WTC11 (cell line): ENCODE data around the gene HPSE2.

Source experiments
- AFF4 ChIP-seq: sonication (generic); formaldehyde crosslinking; IDR thresholded peaks from 2 replicates; pipeline ENCODE4 v1.8.1; 2023; ENCODE audit warnings: mild to moderate bottlenecking, missing genetic modification reagents, borderline replicate concordance
- ARID4B ChIP-seq: sonication (generic); formaldehyde crosslinking; IDR thresholded peaks from 2 replicates; pipeline ENCODE4 v1.8.0; 2023; ENCODE audit warnings: missing genetic modification reagents, mild to moderate bottlenecking, borderline replicate concordance
- ATF6 ChIP-seq: sonication (generic); formaldehyde crosslinking; IDR thresholded peaks from 2 replicates; pipeline ENCODE4 v1.8.1; 2023; ENCODE audit warnings: mild to moderate bottlenecking, missing genetic modification reagents
- CBFB ChIP-seq: sonication (generic); formaldehyde crosslinking; IDR thresholded peaks from 2 replicates; pipeline ENCODE4 v1.8.1; 2022; ENCODE audit warnings: mild to moderate bottlenecking, low read depth, missing genetic modification reagents
- CTCF ChIP-seq: fragments of 200-600 bp; IDR thresholded peaks from 2 replicates; pipeline ENCODE4 v1.8.0; 2022; ENCODE audit warnings: antibody characterized with exemption
- ELF4 ChIP-seq: sonication (generic); formaldehyde crosslinking; IDR thresholded peaks from 2 replicates; pipeline ENCODE4 v1.8.1; 2022; ENCODE audit warnings: low read depth, mild to moderate bottlenecking, moderate library complexity, missing genetic modification reagents
- ETV6 ChIP-seq: sonication (generic); formaldehyde crosslinking; IDR thresholded peaks from 2 replicates; pipeline ENCODE4 v1.8.1; 2022; ENCODE audit warnings: mild to moderate bottlenecking, missing genetic modification reagents
- JUN ChIP-seq: sonication (generic); formaldehyde crosslinking; IDR thresholded peaks from 2 replicates; pipeline ENCODE4 v1.8.0; 2023; ENCODE audit warnings: mild to moderate bottlenecking, missing genetic modification reagents
- NFE2L1 ChIP-seq: sonication (generic); formaldehyde crosslinking; IDR thresholded peaks from 2 replicates; pipeline ENCODE4 v1.8.1; 2023; ENCODE audit warnings: missing genetic modification reagents
- NR2C2 ChIP-seq: sonication (generic); formaldehyde crosslinking; IDR thresholded peaks from 2 replicates; pipeline ENCODE4 v1.8.0; 2022; ENCODE audit warnings: mild to moderate bottlenecking, missing genetic modification reagents
- TEAD4 ChIP-seq: sonication (generic); formaldehyde crosslinking; IDR thresholded peaks from 2 replicates; pipeline ENCODE4 v1.8.0; 2022; ENCODE audit warnings: mild to moderate bottlenecking, missing genetic modification reagents
- ZNF425 ChIP-seq: fragments of 250-450 bp; sonication (Bioruptor Pico); conservative IDR thresholded peaks from 2 replicates; pipeline ENCODE4 v1.9.0; 2021; ENCODE audit warnings: mild to moderate bottlenecking

GRCh38 chr10:98533746-98534445 is 701.8 kb downstream of the HPSE2 start:
- TF ChIP-seq NR2C2 (CRISPR knock-in tag) (no peak), ATF6 (CRISPR knock-in tag) (no peak), ZNF425 (CRISPR knock-in tag) (no peak), ARID4B (CRISPR knock-in tag) (no peak), ETV6 (CRISPR knock-in tag) (no peak), CTCF (no peak), ELF4 (CRISPR knock-in tag) (no peak), TEAD4 (CRISPR knock-in tag) (no peak), JUN (CRISPR knock-in tag) (no peak), AFF4 (CRISPR knock-in tag) (no peak), NFE2L1 (no peak), CBFB (CRISPR knock-in tag) (no peak)
